Ishikawa (cell line): ENCODE data around the gene CUL2.

ENCODE experiments used
- CEBPB ChIP-seq: IDR thresholded peaks from 2 replicates; pipeline ENCODE4 v1.6.1; 2012
- CREB1 ChIP-seq: IDR thresholded peaks from 2 replicates; pipeline ENCODE4 v1.6.1; 2012; ENCODE audit warnings: low read depth
- EGR1 ChIP-seq: IDR thresholded peaks from 2 replicates; pipeline ENCODE4 v1.6.1; 2012
- EP300 ChIP-seq: IDR thresholded peaks from 2 replicates; pipeline ENCODE4 v1.6.1; 2012; ENCODE audit warnings: borderline replicate concordance
- FOXM1 ChIP-seq: IDR thresholded peaks from 2 replicates; pipeline ENCODE4 v1.6.1; 2012; ENCODE audit warnings: low read depth, borderline replicate concordance
- MAX ChIP-seq: IDR thresholded peaks from 2 replicates; pipeline ENCODE4 v1.6.1; 2012
- NFIC ChIP-seq: IDR thresholded peaks from 2 replicates; pipeline ENCODE4 v1.6.1; 2012
- RAD21 ChIP-seq: IDR thresholded peaks from 2 replicates; pipeline ENCODE4 v1.6.1; 2012; ENCODE audit warnings: low read depth
- TAF1 ChIP-seq: IDR thresholded peaks from 2 replicates; pipeline ENCODE4 v1.6.1; 2012; ENCODE audit warnings: low read depth, mild to moderate bottlenecking
- TCF12 ChIP-seq: IDR thresholded peaks from 2 replicates; pipeline ENCODE4 v1.6.1; 2012; ENCODE audit warnings: low read depth
- TEAD4 ChIP-seq: IDR thresholded peaks from 2 replicates; pipeline ENCODE4 v1.6.1; 2012
- YY1 ChIP-seq: IDR thresholded peaks from 2 replicates; pipeline ENCODE4 v1.6.1; 2012; ENCODE audit warnings: low read depth
- ZBTB7A ChIP-seq: IDR thresholded peaks from 2 replicates; pipeline ENCODE4 v1.6.1; 2012; ENCODE audit warnings: low read depth
- TF ChIP-seq, protein P1 (sequence below): IDR thresholded peaks from 2 replicates; pipeline ENCODE4 v1.6.1; 2012; ENCODE audit warnings: low read depth, mild to moderate bottlenecking
- TF ChIP-seq, protein P2 (sequence below): IDR thresholded peaks from 2 replicates; pipeline ENCODE4 v1.6.1; 2012

CUL2 gene

DNA sequence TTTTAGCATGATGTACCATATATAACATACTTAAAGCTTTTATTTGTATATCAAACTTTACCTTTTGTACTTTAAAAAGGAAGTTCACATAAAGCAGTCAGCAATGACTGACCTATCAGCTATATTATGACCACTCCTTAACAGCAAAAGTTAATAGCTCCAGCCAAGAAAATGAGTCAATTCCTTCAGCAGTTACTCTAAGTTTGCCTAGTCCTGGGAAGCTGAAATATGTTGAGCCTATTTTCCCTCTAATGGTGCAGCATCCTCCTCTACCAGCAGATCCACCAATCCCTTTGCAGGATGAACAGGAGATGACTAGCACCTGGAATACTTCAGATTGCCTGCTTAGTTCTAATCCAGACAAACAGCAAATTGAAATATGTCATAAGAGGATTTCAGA lies 64.2 kb downstream of the CUL2 start:
- TF ChIP-seq EGR1 (no peak), TCF12 (no peak), CREB1 (no peak), FOXM1 (no peak), YY1 (no peak), TEAD4 (no peak), RAD21 (no peak), EP300 (no peak), ZBTB7A (no peak), NFIC (no peak), CEBPB (no peak)
- TF ChIP-seq, protein P1, sequence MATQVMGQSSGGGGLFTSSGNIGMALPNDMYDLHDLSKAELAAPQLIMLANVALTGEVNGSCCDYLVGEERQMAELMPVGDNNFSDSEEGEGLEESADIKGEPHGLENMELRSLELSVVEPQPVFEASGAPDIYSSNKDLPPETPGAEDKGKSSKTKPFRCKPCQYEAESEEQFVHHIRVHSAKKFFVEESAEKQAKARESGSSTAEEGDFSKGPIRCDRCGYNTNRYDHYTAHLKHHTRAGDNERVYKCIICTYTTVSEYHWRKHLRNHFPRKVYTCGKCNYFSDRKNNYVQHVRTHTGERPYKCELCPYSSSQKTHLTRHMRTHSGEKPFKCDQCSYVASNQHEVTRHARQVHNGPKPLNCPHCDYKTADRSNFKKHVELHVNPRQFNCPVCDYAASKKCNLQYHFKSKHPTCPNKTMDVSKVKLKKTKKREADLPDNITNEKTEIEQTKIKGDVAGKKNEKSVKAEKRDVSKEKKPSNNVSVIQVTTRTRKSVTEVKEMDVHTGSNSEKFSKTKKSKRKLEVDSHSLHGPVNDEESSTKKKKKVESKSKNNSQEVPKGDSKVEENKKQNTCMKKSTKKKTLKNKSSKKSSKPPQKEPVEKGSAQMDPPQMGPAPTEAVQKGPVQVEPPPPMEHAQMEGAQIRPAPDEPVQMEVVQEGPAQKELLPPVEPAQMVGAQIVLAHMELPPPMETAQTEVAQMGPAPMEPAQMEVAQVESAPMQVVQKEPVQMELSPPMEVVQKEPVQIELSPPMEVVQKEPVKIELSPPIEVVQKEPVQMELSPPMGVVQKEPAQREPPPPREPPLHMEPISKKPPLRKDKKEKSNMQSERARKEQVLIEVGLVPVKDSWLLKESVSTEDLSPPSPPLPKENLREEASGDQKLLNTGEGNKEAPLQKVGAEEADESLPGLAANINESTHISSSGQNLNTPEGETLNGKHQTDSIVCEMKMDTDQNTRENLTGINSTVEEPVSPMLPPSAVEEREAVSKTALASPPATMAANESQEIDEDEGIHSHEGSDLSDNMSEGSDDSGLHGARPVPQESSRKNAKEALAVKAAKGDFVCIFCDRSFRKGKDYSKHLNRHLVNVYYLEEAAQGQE, result no peak
- TF ChIP-seq, protein P2, sequence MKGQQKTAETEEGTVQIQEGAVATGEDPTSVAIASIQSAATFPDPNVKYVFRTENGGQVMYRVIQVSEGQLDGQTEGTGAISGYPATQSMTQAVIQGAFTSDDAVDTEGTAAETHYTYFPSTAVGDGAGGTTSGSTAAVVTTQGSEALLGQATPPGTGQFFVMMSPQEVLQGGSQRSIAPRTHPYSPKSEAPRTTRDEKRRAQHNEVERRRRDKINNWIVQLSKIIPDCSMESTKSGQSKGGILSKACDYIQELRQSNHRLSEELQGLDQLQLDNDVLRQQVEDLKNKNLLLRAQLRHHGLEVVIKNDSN, result no peak

DNA sequence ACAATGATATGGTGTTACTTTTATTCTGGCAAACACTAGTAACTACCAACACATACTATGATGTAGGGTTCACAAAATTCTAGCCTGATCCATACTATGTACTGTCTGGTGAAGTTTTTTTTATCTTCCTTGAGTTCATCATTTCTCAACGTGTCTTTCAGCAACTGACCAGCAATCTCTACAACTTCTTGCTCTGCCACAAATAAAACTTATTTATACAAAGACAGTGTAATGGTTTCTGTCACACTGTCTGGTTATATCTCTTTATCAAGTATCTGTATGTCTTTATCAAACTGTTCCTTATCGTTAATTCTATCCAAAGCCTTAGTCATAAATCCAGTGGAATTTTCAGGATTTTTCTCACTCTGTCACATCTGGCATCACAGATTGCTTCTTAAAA lies 69.7 kb downstream of the CUL2 start:
- TF ChIP-seq YY1 (no peak), ZBTB7A (no peak), MAX (no peak), TAF1 (no peak), TCF12 (no peak), EGR1 (no peak), EP300 (no peak), RAD21 (no peak), CEBPB (no peak), TEAD4 (no peak), NFIC (no peak), CREB1 (no peak), FOXM1 (no peak)
- TF ChIP-seq, protein P2, result no peak
- TF ChIP-seq, protein P1, result no peak

DNA sequence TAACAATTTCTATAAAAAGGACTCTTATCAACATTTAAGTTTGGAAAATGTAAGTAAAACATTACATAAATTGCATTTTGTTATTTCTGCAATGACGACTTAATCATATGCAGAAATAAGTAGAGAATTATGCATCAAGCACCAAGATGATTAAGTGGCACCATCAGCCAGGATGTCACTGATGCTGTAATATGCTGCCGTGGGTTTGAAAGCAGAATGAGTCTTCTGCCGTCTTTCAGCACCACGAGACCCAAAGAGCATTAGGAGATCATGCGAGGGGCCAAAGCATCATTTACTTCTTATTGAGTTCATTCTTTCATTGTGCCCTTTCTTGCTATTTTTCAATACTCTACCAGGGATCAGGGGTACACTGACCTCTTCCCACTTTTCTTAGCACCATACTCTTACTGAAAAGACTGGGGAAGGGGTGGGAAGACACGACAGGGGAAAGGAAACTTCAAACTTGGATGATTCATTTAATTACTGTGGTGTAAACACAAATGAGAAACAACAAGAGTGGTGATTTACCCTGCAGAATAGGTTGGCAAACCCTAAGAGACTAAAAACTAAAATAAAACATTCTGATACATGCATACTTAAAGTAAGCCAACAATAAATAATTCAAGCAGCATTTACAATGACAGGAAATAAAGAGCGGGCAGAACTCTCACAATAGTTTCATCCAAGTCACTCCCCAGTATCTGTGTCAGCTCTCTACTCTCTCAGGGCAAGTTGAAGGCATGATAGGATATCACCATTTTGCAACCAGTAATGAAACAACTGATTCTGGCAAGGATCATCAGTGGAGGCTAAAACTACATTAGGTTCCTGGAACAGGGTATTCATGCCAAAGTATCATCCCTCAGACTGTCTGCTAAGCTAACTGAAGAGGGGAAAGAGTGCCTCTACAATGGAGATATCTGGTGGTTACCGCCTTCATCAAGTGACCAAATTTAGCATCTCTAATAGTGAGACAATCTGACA lies 70.8 kb downstream of the CUL2 start:
- TF ChIP-seq CREB1 (no peak), TAF1 (no peak), ZBTB7A (no peak), TCF12 (no peak), EP300 (no peak), RAD21 (no peak), CEBPB (no peak), YY1 (no peak), EGR1 (no peak), FOXM1 (no peak)
- TF ChIP-seq, protein P2, result no peak

GRCh38 chr10:35017608-35018007 lies 72.5 kb downstream of the CUL2 start:
- no peak for TF ChIP-seq MAX
- no peak for TF ChIP-seq TCF12
- TF ChIP-seq RAD21, result no peak
- TF ChIP-seq CEBPB, result no peak
- no peak for TF ChIP-seq TAF1
- TF ChIP-seq, protein P1, result no peak
- no peak for TF ChIP-seq FOXM1
- TF ChIP-seq, protein P2, result no peak
- no peak for TF ChIP-seq ZBTB7A
- TF ChIP-seq CREB1, result no peak
- no peak for TF ChIP-seq EP300
- TF ChIP-seq TEAD4, result no peak
- no peak for TF ChIP-seq NFIC
- no peak for TF ChIP-seq EGR1
- no peak for TF ChIP-seq YY1
